Vagina (tissue), 2 donors: ENCODE data around the gene DSC3.

Experiments
- CTCF ChIP-seq, 3 experiments: fragments of 450-650 bp in 2 of 3; fragments of 200-600 bp in 1 of 3; sonication (generic) in 1 of 3; IDR thresholded peaks; one replicate each; pipeline ENCODE4 v1.5.1; 2017 to 2019; ENCODE audit warnings: antibody characterized with exemption in 3 of 3, mild to moderate bottlenecking in 2 of 3, moderate library complexity in 2 of 3
- POLR2A ChIP-seq, 2 donors: fragments of 450-650 bp; IDR thresholded peaks; one replicate each; pipeline ENCODE4 v1.6.1; 2017; ENCODE audit warnings: antibody characterized with exemption in 2 of 2, mild to moderate bottlenecking in 2 of 2, moderate library complexity in 2 of 2
- POLR2AphosphoS5 ChIP-seq, 2 donors: sonication (generic); formaldehyde crosslinking; IDR thresholded peaks; one replicate each; pipeline ENCODE4 v1.9.0; 2017; ENCODE audit warnings: antibody characterized with exemption in 2 of 2, mild to moderate bottlenecking in 2 of 2, low read depth in 1 of 2; ENCODE audit not compliant: insufficient read depth in 1 of 2

- TF ChIP-seq POLR2AphosphoS5 (IDR thresholded peaks at IDR 0.05; ENCODE audit: insufficient read depth in 1 of 2, low read depth in 1 of 2), result no peak
- TF ChIP-seq CTCF (IDR thresholded peaks at IDR 0.05), result no peak
- TF ChIP-seq POLR2A (IDR thresholded peaks at IDR 0.05), result no peak
These were observed 13.8 kb upstream of the DSC3 start for GRCh38 chr18:31056296-31056695.
